Calu3 (cell line): Measurements from ENCODE around the gene MRPL44. TPM values are rescaled to one million over a fixed set of nuclear protein-coding genes. Genes with fewer than 3 reads are reported as not detected.

ENCODE experiments used
- BruUV-seq: library from RNA; stranded (reverse); fragments of 400-500 nt; replicated peaks from 2 replicates; lab custom pipeline; 2021; lab: Mats Ljungman, UMichigan
- CTCF ChIA-PET: fragments of 300-600 bp; sonication (Branson Sonifier 250); formaldehyde crosslinking; loops from one replicate; lab custom pipeline; 2022; ENCODE audit warnings: antibody characterized with exemption; lab: Charles Lee
- DNase-seq: peaks from one replicate; pipeline ENCODE4 v3.0.0; 2022
- H3K27ac Mint-ChIP-seq: one replicate; pipeline ENCODE4 v1.8.0; 2022; ENCODE audit warnings: mixed read lengths; ENCODE audit not compliant: unreplicated experiment
- H3K27me3 Mint-ChIP-seq: one replicate; pipeline ENCODE4 v1.8.0; 2022; ENCODE audit warnings: mixed read lengths; ENCODE audit not compliant: unreplicated experiment
- H3K36me3 Mint-ChIP-seq: one replicate; pipeline ENCODE4 v1.8.0; 2022; ENCODE audit warnings: mild to moderate bottlenecking, moderate library complexity, mixed read lengths; ENCODE audit not compliant: insufficient read depth, unreplicated experiment
- H3K4me1 Mint-ChIP-seq: one replicate; pipeline ENCODE4 v1.8.0; 2022; ENCODE audit warnings: mild to moderate bottlenecking, low read depth, mixed read lengths; ENCODE audit not compliant: unreplicated experiment
- H3K4me3 Mint-ChIP-seq: one replicate; pipeline ENCODE4 v1.8.0; 2022; ENCODE audit warnings: mild to moderate bottlenecking, low read depth, moderate library complexity, mixed read lengths; ENCODE audit not compliant: unreplicated experiment
- H3K9me3 Mint-ChIP-seq: one replicate; pipeline ENCODE4 v1.8.0; 2022; ENCODE audit warnings: low read depth, mixed read lengths; ENCODE audit not compliant: unreplicated experiment
- intact Hi-C: fragments of 100-400 bp; cut with micrococcal nuclease; formaldehyde crosslinking; loops from one replicate; pipeline ENCODE4 v1.10.0; 2022; ENCODE audit not compliant: unreplicated experiment
- total RNA-seq: library from RNA; stranded (reverse); gene quantifications from 2 replicates; pipeline ENCODE4 v1.2.3, GENCODE V29; 2022
- TF ChIP-seq, protein P1 (sequence below): fragments of 200-600 bp; IDR thresholded peaks from one replicate; pipeline ENCODE4 v1.8.0; 2022; ENCODE audit warnings: antibody characterized with exemption; ENCODE audit not compliant: unreplicated experiment

The MRPL44 gene
- total RNA-seq, 1 experiment from 2014 or later, result 32.7 TPM

DNA sequence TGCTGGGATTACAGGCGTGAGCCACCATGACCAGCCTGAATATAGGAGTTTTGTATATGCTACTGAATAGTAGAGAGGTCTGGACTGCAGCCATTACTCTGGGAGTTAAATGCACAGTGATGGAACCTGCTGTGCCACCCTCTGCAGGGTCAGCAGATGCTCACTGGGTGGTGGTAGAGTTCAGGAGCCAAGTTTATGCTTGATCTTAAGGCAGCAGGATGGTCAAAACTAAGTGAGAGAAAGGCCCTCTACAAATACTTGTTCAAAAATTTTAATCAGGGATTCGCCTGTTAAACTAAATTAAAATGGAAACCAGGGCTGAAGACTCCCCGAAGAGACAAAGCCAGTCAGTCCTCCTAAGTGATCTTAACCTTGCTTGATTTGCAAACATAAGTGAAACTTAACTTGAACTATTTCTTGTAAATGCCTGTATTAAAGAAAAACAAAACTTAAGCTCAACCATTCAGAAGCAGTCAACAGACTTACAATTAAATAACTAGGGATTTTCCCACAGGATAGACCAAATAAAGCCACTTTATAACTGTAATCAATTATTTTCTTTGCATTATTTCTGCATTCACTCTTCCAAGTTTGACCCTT lies 7.9 kb upstream of the MRPL44 start:
- no peak overlapping the region for H3K27ac Mint-ChIP-seq

DNA sequence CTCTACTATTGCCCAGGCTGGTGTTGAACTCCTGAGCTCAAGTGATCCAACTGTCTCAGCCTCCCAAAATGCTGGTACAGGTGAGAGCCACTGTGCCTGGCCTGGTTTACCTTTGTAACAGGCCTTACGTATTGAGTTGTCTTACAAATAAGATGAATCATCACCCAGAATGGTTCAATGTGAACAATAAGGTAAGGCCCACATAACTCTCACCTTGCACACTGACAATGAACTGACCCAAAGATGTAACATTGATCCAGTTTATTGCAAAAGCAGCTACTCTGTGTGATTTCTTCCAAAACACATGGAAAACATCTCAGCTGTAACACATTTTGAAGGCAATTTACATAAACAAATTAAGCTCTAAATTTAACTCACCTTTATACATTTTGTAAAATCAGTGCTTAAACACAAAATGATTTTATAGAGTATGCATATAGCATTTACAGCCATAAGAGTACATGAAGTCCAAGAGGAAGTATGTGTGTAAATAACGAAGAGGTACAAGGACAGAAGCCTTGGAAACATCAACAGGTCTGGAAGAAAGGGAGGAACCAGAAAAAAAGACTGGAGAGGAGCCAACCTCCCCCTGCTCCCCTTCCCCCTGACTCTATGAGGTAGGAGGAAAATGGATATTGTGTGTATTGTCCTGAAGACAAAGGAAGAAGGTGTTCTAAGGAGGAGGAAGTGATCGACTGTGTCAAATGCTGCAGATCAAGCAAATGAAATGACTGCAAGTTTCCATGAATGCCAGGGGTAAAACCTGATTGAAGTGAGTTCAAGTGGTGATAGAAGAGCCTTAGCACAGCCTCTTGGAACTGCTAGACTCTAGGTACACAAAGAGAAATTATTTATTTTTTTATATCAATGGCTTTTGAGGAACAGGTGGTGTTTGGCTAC lies 6.6 kb upstream of the MRPL44 start:
- Mint-ChIP-seq H3K27ac (no peak overlapping the region), H3K4me3 (no peak overlapping the region), H3K36me3 (no peaks in the 10 kb centered on the region), H3K9me3 (no peaks in the 10 kb centered on the region), H3K27me3 (no peaks in the 10 kb centered on the region), H3K4me1 (peaks cover 11% of the 10 kb centered on the region)
- TF ChIP-seq, protein P1, sequence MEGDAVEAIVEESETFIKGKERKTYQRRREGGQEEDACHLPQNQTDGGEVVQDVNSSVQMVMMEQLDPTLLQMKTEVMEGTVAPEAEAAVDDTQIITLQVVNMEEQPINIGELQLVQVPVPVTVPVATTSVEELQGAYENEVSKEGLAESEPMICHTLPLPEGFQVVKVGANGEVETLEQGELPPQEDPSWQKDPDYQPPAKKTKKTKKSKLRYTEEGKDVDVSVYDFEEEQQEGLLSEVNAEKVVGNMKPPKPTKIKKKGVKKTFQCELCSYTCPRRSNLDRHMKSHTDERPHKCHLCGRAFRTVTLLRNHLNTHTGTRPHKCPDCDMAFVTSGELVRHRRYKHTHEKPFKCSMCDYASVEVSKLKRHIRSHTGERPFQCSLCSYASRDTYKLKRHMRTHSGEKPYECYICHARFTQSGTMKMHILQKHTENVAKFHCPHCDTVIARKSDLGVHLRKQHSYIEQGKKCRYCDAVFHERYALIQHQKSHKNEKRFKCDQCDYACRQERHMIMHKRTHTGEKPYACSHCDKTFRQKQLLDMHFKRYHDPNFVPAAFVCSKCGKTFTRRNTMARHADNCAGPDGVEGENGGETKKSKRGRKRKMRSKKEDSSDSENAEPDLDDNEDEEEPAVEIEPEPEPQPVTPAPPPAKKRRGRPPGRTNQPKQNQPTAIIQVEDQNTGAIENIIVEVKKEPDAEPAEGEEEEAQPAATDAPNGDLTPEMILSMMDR, result no peak
- intact Hi-C loops, result loop anchor here (10.0 kb wide), 1 partner anchor 256 kb away; no protein-coding TSS in a partner anchor
- DNase-seq, result no peak
- BruUV-seq, result no TSS peak
- CTCF ChIA-PET, result no interaction called here

More for the DNA sequence above, 7.9 kb upstream of the MRPL44 start:
- no peaks in the 10 kb centered on the region for H3K9me3 Mint-ChIP-seq
- CTCF ChIA-PET, result interaction anchor here (0.7 kb wide), 1 partner anchor 107 kb away, joined by 6 read pairs; no protein-coding TSS in a partner anchor
- no TSS peak for BruUV-seq
- TF ChIP-seq, protein P1, result no peak
- H3K4me1 Mint-ChIP-seq, result peaks cover 11% of the 10 kb centered on the region
- H3K4me3 Mint-ChIP-seq, result no peak overlapping the region
- H3K27me3 Mint-ChIP-seq, result no peaks in the 10 kb centered on the region
- no peak for DNase-seq
- intact Hi-C loops, result no loop called here
- H3K36me3 Mint-ChIP-seq, result peaks cover 12% of the 10 kb centered on the region

DNA sequence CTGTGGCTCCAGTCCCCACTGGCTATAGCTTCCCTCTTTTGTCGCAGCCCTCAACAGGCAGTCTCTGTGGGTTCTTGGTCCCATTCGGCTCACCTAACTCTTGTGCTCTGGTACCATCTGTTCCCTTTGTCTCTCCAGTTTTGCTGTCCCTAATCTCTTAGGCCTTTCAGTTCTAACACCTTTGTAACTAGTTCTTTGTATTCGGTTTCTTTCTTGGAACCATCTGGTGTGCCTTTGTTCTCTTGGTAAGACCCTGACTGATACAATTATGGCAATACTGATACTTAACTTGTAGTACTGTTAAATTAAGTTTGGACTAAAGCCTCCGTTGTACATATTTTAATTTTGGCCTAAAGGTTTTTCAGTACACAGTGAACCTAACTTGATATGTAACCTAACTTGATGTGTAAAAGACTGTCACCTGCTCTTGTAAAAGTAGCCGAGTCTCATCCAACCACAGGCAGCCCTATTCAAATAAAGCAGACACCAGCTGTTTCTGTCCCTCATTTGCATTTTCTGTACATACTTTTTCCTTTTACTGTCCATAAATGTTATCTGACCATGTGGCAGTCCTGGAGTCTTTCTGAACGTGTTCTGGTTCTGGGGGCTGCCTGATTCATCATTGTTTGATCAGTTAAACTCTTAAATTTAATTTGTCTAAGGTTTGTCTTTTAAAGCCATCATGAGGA lies 4.8 kb upstream of the MRPL44 start:
- Mint-ChIP-seq H3K4me1 (peaks cover 20% of the 10 kb centered on the region), H3K27ac (no peak overlapping the region), H3K36me3 (peaks cover 7% of the 10 kb centered on the region), H3K27me3 (no peaks in the 10 kb centered on the region), H3K4me3 (no peak overlapping the region), H3K9me3 (no peaks in the 10 kb centered on the region)
- DNase-seq, result no peak
- BruUV-seq, result no TSS peak
- TF ChIP-seq, protein P1, result no peak
- intact Hi-C loops, result loop anchor here (10.0 kb wide), 1 partner anchor 258 kb away; no protein-coding TSS in a partner anchor
- CTCF ChIA-PET, result interaction anchor here (0.6 kb wide), 1 partner anchor 51 kb away, joined by 3 read pairs; no protein-coding TSS in a partner anchor

DNA sequence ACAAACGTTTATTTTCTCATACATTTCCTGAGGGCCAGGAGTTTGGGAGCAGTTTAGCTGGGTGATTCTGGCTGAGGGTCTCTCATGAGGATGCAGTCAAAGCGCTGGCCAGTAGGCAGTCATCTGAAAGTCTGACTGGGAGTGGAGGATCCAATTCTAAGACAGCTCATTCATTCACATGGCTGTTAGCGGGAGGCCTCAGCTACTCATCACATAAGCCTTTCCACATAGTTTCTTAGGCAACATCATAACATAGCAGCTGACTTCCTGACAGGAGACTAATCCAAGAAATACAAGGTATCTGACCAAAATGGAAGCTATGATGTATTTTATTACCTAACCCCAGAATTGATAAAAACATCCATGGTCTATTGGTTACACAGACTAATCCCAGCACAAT lies 2.9 kb upstream of the MRPL44 start:
- Mint-ChIP-seq H3K27me3 (no peaks in the 10 kb centered on the region), H3K4me1 (peaks cover 20% of the 10 kb centered on the region), H3K36me3 (peaks cover 16% of the 10 kb centered on the region), H3K9me3 (no peaks in the 10 kb centered on the region), H3K27ac (no peak overlapping the region), H3K4me3 (no peak overlapping the region)
- DNase-seq, result no peak
- TF ChIP-seq, protein P1, result no peak
- intact Hi-C loops, result loop anchor here (10.0 kb wide), 1 partner anchor 260 kb away; no protein-coding TSS in a partner anchor
- no TSS peak for BruUV-seq
- CTCF ChIA-PET, result interaction anchor here (0.5 kb wide), 1 partner anchor 888 kb away, joined by 3 read pairs; no protein-coding TSS in a partner anchor
